ENCODE data around the gene KIF17.

The KIF17 gene

DNA sequence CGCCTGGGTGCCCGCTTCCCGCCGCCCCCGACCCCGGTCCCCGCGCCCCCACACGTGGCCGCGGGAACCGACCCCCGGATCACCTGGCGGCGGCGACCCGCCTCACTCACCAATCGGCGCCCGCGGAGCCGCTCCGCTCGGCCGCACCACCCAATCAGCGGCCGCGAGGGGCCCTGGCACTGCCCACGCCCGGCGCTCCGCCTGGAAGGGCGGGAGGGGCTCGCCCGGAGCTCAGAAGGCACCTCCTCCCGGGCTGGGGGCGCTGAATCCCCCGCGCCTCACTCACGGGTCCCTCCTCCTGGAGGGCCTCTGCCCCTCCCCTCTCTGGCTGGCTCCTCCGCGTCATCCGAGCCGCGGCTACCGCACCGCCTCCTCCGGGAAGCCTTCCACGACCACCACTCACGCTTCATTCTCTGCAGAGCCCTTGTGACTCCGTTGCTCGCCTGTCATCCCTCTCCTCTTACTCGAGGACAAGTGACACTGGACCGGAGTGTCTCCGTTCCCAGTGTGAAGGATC, 14.3 kb upstream of the KIF17 start:
- peak; percentile 52 to 65 for DNase-seq (ENCODE audit: low read depth in 2 of 2)
- TF ChIP-seq, protein P1, sequence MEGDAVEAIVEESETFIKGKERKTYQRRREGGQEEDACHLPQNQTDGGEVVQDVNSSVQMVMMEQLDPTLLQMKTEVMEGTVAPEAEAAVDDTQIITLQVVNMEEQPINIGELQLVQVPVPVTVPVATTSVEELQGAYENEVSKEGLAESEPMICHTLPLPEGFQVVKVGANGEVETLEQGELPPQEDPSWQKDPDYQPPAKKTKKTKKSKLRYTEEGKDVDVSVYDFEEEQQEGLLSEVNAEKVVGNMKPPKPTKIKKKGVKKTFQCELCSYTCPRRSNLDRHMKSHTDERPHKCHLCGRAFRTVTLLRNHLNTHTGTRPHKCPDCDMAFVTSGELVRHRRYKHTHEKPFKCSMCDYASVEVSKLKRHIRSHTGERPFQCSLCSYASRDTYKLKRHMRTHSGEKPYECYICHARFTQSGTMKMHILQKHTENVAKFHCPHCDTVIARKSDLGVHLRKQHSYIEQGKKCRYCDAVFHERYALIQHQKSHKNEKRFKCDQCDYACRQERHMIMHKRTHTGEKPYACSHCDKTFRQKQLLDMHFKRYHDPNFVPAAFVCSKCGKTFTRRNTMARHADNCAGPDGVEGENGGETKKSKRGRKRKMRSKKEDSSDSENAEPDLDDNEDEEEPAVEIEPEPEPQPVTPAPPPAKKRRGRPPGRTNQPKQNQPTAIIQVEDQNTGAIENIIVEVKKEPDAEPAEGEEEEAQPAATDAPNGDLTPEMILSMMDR (IDR thresholded peaks at IDR 0.05; ENCODE audit: low read depth, low read length) = no peak
- H3K4me3 ChIP-seq (replicated peaks in 1 of 2; ENCODE audit: low read depth in 2 of 2, low read length in 2 of 2) = peak overlapping the region; percentile 60 to 62

DNA sequence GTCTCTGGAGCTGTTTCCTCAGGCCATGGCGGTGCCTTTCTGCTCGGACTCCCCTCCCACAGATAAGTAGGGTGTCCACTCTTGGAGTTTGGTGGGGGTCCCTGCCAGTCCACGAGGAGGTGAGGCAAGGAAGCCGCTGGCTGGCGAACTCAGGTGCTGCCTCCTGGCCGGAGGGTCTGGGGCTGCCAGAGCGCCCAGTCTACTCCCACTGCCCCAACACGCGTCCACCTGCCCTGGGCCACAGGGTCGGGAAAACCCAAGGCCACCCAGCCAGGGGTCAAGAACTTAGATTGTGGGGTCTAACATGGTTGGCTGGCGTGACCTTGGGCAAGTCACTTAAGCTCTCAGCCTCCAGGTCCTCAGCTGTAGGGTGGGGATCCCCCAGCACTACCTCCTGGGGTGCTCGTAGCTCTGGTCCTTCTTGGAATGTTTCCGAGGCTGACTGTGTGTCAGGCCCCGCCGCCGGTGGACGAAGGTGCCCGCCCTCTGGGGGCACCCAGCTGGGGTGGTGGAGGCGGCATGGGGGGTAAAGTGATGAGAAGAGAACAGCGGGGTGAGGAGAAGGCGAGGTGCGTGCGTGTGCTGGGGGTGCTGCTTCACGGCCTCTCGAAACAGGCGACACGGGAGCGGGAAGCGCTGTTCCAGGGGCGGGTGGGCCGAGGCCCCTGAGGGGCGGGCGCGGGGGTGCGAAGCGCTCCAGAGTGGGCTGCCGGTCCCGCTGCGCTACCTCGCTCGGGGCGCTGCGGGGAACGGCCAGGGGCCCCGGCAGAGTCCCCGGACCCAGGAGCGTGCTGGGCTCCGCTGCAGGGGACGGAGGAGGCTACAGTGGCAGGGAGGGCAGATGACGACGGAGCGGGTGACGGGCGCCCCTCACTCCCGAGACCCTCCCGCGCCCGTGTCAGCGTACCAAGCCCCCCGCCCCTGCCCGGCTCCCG, 13.5 kb upstream of the KIF17 start:
- TF ChIP-seq, protein P1 (IDR thresholded peaks at IDR 0.05; ENCODE audit: low read depth, low read length) = no peak
- DNase-seq (ENCODE audit: low read depth in 2 of 2) = no peak
- peak overlapping the region; percentile 45 to 62 for H3K4me3 ChIP-seq (replicated peaks in 1 of 2; ENCODE audit: low read depth in 2 of 2, low read length in 2 of 2)

DNA sequence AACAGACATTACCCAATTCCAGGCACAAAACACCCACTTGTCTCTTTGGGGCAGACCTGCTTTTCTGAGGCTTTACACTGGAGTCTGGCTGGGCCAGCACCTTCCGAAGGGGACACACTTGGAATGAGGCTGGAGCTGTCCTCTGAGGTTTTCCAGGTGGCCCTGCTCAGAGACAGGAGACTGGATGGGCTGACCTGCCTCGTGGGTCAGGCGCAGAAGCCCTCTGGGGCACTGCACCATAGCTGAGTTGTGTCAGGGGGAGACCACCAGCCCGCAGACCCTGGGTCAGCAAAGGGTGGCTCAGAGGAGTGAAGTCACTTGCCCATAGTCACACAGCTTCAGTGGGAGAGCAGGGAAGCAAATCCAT, 12.9 kb upstream of the KIF17 start:
- H3K4me3 ChIP-seq (replicated peaks in 1 of 2; ENCODE audit: low read depth in 2 of 2, low read length in 2 of 2) = no peak overlapping the region
- DNase-seq (ENCODE audit: low read depth in 2 of 2) = no peak
- TF ChIP-seq, protein P1 (IDR thresholded peaks at IDR 0.05; ENCODE audit: low read depth, low read length) = no peak

DNA sequence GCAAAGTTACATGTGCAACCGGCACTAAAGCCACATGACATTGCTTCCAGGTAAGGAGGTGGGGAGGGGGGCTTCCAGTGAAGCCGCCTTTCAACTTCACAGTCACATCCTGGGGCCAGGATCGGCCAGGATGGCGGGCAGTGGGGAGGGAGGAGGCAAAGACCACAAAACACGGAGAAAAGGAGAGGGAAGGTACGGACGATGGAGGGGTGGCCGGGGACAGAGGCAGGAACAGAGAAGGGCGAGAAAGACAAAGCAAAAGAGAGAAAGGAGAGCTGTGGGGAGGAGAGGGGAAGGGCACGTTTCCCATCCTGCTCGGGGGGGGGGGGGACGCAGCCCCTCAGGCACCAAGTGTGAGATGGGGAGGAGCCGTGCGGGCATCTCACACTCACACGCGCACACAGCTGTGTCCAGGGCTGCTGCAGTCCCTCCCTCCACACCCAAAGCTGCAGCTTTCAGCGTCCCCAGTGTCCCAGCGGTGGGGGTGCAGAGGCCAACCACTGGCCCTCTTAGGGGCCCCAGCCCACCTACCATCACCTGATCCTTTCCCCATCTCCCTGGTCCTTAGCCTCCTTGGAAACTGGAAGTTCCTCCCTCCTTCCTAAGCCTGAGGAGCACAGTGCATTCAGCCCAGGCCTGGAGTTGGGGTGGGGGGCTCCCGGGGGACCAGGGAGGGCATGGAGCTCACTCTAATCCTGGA, 12.3 kb upstream of the KIF17 start:
- TF ChIP-seq, protein P1 (IDR thresholded peaks at IDR 0.05; ENCODE audit: low read depth, low read length) = no peak
- no peak for DNase-seq (ENCODE audit: low read depth in 2 of 2)
- H3K4me3 ChIP-seq (replicated peaks in 1 of 2; ENCODE audit: low read depth in 2 of 2, low read length in 2 of 2) = no peak overlapping the region

DNA sequence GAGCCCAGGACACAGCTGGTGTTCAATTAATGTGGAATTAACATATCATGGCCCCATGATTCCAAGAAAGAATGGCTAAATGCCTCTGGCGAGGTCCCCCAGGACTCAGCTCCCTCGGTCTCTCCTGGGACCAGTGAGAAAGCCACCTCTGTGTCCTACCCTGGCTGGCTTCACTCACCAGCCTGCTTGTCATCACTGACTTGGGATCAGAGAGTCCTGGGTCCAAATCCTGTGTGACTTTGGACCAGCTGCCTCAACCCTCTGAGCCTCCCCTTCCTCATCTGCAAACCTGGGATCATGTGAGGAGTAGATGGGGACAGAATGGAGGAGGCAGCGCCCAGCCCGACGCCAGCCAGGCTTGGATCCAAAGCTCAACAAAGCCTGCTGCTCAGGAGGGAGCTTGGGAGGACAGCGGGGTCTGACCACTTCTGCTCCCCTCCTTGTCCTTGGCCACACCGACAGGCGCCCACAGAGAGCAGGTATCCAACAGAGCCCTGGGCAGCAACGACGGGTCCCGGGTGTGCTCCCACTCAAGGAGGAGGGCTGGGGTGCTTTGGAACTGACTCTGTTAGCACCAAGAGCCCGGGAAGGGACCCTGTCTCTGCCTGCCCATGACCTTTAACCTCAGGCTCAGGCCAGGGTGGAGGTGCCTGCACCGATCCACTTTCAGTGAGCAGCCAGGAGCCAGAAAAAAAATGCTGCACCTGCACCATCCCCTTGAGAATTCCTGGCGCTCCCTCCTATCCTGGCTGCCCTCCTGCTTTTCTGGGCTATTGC, 11.5 kb upstream of the KIF17 start:
- H3K4me3 ChIP-seq (replicated peaks in 1 of 2; ENCODE audit: low read depth in 2 of 2, low read length in 2 of 2) = no peak overlapping the region

More for the DNA sequence above, 11.5 kb upstream of the KIF17 start:
- no peak for DNase-seq (ENCODE audit: low read depth in 2 of 2)
- TF ChIP-seq, protein P1 (IDR thresholded peaks at IDR 0.05; ENCODE audit: low read depth, low read length) = no peak
